Stomach (tissue), 9 donors: ENCODE data around the gene SLC38A5. TPM values are rescaled to one million over a fixed set of nuclear protein-coding genes. Genes with fewer than 3 reads are reported as not detected.

ENCODE experiments used
- DNase-seq, 2 donors: peaks; one replicate each; pipeline versions ENCODE4 v3.0.0 to v3.0.0-alpha.2; 2013 to 2019
- H3K27ac ChIP-seq, 5 donors: fragments of 200-600 bp in 4 of 5; sonication (generic) in 4 of 5; one replicate each; pipeline ENCODE4 v1.5.1; 2013 to 2019; ENCODE audit warnings: mild to moderate bottlenecking in 1 of 5, moderate library complexity in 1 of 5
- H3K27me3 ChIP-seq, 3 donors: fragments of 200-600 bp; sonication (generic); one replicate each; pipeline ENCODE4 v1.5.1; 2017 to 2019; ENCODE audit warnings: mixed run types in 1 of 3
- H3K36me3 ChIP-seq, 4 donors: fragments of 200-600 bp; sonication (generic); 1 replicate in 3 of 4; 2 replicates in 1 of 4; pipeline ENCODE4 v1.5.1; 2016 to 2019
- H3K4me1 ChIP-seq, 4 donors: fragments of 200-600 bp; sonication (generic); one replicate each; pipeline ENCODE4 v1.5.1; 2016 to 2019
- H3K4me3 ChIP-seq, 4 donors: fragments of 200-600 bp; sonication (generic) in 3 of 4; one replicate each; pipeline ENCODE4 v1.5.1; 2016 to 2019; ENCODE audit warnings: mild to moderate bottlenecking in 1 of 4
- H3K9me3 ChIP-seq, 4 donors: fragments of 200-600 bp; sonication (generic); one replicate each; pipeline ENCODE4 v1.5.1; 2016 to 2019
- EP300 ChIP-seq: sonication (generic); formaldehyde crosslinking; IDR thresholded peaks from one replicate; pipeline ENCODE4 v1.6.1; 2017; ENCODE audit warnings: antibody characterized with exemption
- POLR2A ChIP-seq, 4 donors: fragments of 450-650 bp; IDR thresholded peaks; one replicate each; pipeline ENCODE4 v1.6.1; 2016; ENCODE audit warnings: antibody characterized with exemption in 4 of 4, control low read depth in 2 of 4, mild to moderate bottlenecking in 1 of 4, moderate library complexity in 1 of 4
- POLR2AphosphoS5 ChIP-seq, 3 donors: sonication (generic); formaldehyde crosslinking; IDR thresholded peaks; one replicate each; pipeline ENCODE4 v1.6.1; 2016; ENCODE audit warnings: antibody characterized with exemption in 3 of 3
- WGBS, 5 donors: extraction: QIAGEN DNeasy Blood & Tissue Kit in 3 of 5; methylation state at CpG; one replicate each; pipeline versions ENCODE4 v1.1.5 to v1.1.7; 2013 to 2018; 5-methylcytosine and 5-hydroxymethylcytosine counted together
- intact Hi-C: fragments of 100-400 bp; cut with DNase I; formaldehyde crosslinking; loops from one replicate; pipeline ENCODE4 v1.15.1; 2023; ENCODE audit warnings: low total_unique reads
- polyA plus RNA-seq, 3 donors: library from polyadenylated mRNA; stranded (reverse); fragments of 200-250 nt; gene quantifications; one replicate each; pipeline ENCODE4 v1.2.3, GENCODE V29; 2013
- total RNA-seq, 5 donors: library from RNA; depleted of rRNA; stranded (reverse); fragments of >200 nt; gene quantifications; one replicate each; pipeline versions ENCODE4 v1.1.0 to v1.2.3, GENCODE V29; 2014 to 2016
- TF ChIP-seq, protein P1 (sequence below), 7 experiments: fragments of 450-650 bp in 4 of 7; fragments of 200-600 bp in 3 of 7; sonication (generic) in 3 of 7; IDR thresholded peaks; one replicate each; pipeline ENCODE4 v1.5.1; 2016 to 2019; ENCODE audit warnings: antibody characterized with exemption in 7 of 7, control low read depth in 2 of 7, mild to moderate bottlenecking in 1 of 7
- donor health status: healthy with polysubstance abuse.
- donor health status: Bipolar disorder and iron deficiency.
- donor health status: healthy.

The SLC38A5 gene
- total and polyA plus RNA-seq, 8 donors: 4.1 to 45.8 (median 19.1) TPM

DNA sequence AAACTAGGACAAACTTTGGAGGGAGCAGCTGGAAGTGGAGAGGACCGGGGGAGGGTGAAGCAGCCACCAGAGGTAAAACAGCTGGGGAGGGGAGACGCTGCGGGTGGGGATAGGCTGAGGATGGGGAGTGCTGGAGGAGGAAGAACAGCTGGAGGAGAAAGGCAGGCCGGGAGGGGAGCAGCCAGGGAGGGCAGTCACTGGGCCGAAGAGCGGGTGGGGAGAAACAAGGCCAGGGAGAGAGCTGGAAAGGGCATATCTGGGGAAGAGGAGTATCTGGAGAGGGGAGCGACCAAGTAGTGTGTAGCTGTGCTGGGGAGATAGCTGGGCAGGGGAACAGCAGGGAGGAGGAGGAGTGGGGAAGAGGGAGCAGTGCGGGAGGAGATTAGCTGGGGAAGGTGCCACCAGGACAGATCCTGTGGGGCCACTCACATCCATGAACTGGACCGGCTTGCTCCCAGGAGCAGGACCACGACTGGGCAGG is 2.7 kb downstream of the SLC38A5 start:
- H3K27me3 ChIP-seq: no peaks in the 10 kb centered on the region
- no peak for TF ChIP-seq EP300
- H3K4me1 ChIP-seq: peaks cover 0 to 8% (median 4%) of the 10 kb centered on the region in 4 donors
- no peaks in the 10 kb centered on the region for H3K36me3 ChIP-seq
- 30 to 51% (median 44%) methylated on average over 10 of the region's 10 CpGs for WGBS, 5 donors
- H3K9me3 ChIP-seq: no peaks in the 10 kb centered on the region
- H3K27ac ChIP-seq: peak overlapping the region in 1 of 5 donors; percentile 22
- DNase-seq: peak in 1 of 2 donors; percentile 54
- intact Hi-C loops: no loop called here
- H3K4me3 ChIP-seq: peak overlapping the region; percentile 29 to 44 (median 32)

DNA sequence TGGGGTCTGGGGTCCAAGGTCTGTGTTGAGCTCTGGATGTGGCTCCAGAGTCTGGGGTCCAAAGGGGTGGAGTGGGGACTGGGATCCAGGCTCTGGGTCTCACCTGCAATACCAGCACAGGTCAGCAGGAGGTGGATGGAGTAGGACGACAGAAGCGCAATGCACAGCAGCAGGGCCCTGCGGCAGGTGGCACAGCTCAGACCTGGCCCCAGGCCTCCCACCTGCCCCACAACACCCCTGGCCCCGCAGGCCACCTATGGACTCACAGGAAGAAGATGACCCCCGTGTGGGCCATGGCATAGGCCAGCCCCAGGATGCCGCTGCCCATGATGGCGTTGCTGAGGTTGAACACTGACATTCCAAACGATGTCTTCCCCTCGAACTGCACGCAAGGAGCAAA is 3.4 kb downstream of the SLC38A5 start:
- TF ChIP-seq POLR2A (IDR thresholded peaks at IDR 0.05) (no peak), EP300 (no peak), POLR2AphosphoS5 (IDR thresholded peaks at IDR 0.05) (no peak)
- TF ChIP-seq, protein P1, sequence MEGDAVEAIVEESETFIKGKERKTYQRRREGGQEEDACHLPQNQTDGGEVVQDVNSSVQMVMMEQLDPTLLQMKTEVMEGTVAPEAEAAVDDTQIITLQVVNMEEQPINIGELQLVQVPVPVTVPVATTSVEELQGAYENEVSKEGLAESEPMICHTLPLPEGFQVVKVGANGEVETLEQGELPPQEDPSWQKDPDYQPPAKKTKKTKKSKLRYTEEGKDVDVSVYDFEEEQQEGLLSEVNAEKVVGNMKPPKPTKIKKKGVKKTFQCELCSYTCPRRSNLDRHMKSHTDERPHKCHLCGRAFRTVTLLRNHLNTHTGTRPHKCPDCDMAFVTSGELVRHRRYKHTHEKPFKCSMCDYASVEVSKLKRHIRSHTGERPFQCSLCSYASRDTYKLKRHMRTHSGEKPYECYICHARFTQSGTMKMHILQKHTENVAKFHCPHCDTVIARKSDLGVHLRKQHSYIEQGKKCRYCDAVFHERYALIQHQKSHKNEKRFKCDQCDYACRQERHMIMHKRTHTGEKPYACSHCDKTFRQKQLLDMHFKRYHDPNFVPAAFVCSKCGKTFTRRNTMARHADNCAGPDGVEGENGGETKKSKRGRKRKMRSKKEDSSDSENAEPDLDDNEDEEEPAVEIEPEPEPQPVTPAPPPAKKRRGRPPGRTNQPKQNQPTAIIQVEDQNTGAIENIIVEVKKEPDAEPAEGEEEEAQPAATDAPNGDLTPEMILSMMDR (IDR thresholded peaks at IDR 0.05): no peak
- intact Hi-C loops: no loop called here

DNA sequence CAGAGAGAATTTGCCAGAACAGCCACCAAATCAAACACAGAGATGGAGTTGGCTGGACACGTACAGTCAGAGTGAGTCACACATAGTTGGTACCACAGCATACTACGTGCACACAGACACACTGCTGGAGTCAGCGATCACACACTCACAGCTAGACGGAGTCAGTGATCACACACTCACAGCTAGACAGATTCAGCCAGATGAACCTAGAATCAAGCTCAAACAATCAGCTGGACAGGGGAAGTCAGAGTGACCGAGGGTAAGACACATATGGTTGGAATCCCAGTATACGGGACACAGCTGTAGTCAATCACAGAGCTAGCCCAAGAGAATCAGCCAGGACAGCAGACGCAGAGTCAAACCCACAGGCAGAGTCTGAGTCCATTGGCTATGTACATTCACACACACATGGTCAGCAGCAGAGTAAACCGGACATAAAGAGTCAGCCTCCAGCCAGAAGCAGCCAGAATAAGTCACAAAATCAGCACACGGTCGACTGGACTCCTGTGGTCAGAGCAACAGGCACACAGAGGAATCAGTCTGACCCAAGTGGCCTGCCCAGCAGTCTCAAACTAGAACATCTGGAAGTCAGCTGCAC is 4.6 kb downstream of the SLC38A5 start:
- Histone ChIP-seq H3K9me3 (no peaks in the 10 kb centered on the region), H3K27me3 (no peaks in the 10 kb centered on the region), H3K36me3 (no peaks in the 10 kb centered on the region), H3K27ac (peak overlapping the region in 2 of 5 donors; percentile 17 to 21), H3K4me3 (no peak overlapping the region), H3K4me1 (peaks cover 0 to 8% (median 4%) of the 10 kb centered on the region in 4 donors)
- WGBS, 5 donors: 46 to 72% (median 60%) methylated on average over 7 to 10 of the region's 10 CpGs
- intact Hi-C loops: no loop called here
- peak in 1 of 2 donors; percentile 50 for DNase-seq
- no peak for TF ChIP-seq POLR2A (IDR thresholded peaks at IDR 0.05)
- TF ChIP-seq EP300: no peak
- TF ChIP-seq POLR2AphosphoS5 (IDR thresholded peaks at IDR 0.05): no peak
- TF ChIP-seq, protein P1 (IDR thresholded peaks at IDR 0.05): no peak

More for the DNA sequence above, 3.4 kb downstream of the SLC38A5 start:
- no peaks in the 10 kb centered on the region for H3K27me3 ChIP-seq
- no peaks in the 10 kb centered on the region for H3K9me3 ChIP-seq
- peak overlapping the region in 1 of 4 donors; percentile 44 for H3K4me3 ChIP-seq
- H3K4me1 ChIP-seq: peaks cover 0 to 8% (median 4%) of the 10 kb centered on the region in 4 donors
- 76 to 94% (median 89%) methylated on average over 3 to 10 of the region's 10 CpGs for WGBS, 5 donors
- no peak overlapping the region for H3K27ac ChIP-seq
- DNase-seq: no peak
- H3K36me3 ChIP-seq: no peaks in the 10 kb centered on the region

DNA sequence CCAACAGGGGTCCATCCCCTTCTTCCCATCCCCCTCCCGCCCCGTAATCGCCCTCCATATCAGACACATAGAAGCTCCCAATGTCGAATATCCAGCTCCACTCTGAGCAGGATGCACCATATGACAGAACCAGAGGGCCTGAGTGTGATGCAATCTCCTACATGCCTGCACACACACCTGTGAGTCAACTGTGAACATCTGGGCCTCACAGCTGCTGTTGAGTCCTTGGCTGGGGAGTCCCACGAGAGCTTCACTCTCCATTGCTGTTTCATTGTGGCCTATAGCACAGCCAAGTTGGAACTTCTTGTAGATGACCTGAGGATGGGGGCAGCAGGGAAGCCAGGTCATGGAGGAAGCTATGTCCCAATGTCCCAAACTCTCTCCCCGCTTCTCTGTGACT is 8.2 kb downstream of the SLC38A5 start:
- no peak for TF ChIP-seq POLR2A (IDR thresholded peaks at IDR 0.05)
- TF ChIP-seq EP300: no peak
- no peak for TF ChIP-seq POLR2AphosphoS5 (IDR thresholded peaks at IDR 0.05)
- TF ChIP-seq, protein P1 (IDR thresholded peaks at IDR 0.05): no peak
- H3K27ac ChIP-seq: no peak overlapping the region
- intact Hi-C loops: no loop called here
- H3K4me1 ChIP-seq: no peaks in the 10 kb centered on the region
- H3K4me3 ChIP-seq: no peak overlapping the region
- WGBS, 5 donors: 70 to 100% (median 78%) methylated on average over 1 to 6 of the region's 6 CpGs
- H3K36me3 ChIP-seq: no peaks in the 10 kb centered on the region
- no peaks in the 10 kb centered on the region for H3K27me3 ChIP-seq
- no peak for DNase-seq
- H3K9me3 ChIP-seq: no peaks in the 10 kb centered on the region

DNA sequence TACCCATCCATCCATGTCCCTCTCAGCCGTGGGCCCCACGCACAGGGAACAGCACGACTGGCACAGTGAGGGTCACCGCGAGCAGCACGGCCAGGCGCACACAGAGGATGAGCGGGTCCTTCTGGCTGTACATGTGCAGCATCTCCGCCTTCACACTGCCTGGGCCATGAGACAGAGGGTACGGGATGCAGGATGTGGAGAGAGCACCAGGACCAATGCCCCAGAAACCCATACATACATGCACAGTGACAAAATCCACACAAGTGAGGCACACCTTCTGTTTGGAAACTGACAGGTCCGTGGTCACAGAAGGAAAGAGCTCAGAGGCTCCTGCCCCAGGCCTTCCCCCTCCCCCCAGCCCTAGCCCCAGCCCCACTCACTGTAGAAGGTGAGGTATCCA is 9.5 kb downstream of the SLC38A5 start:
- no peak for DNase-seq
- H3K27me3 ChIP-seq: no peaks in the 10 kb centered on the region
- no peak overlapping the region for H3K4me3 ChIP-seq
- TF ChIP-seq POLR2A (IDR thresholded peaks at IDR 0.05) (no peak), EP300 (no peak), POLR2AphosphoS5 (IDR thresholded peaks at IDR 0.05) (no peak)
- TF ChIP-seq, protein P1 (IDR thresholded peaks at IDR 0.05): no peak
- no peaks in the 10 kb centered on the region for H3K4me1 ChIP-seq
- 89 to 96% (median 93%) methylated on average over 10 to 11 of the region's 11 CpGs for WGBS, 5 donors
- H3K27ac ChIP-seq: no peak overlapping the region
- H3K36me3 ChIP-seq: no peaks in the 10 kb centered on the region
- H3K9me3 ChIP-seq: no peaks in the 10 kb centered on the region
- intact Hi-C loops: no loop called here
